Esophagus squamous epithelium (tissue), 5 donors: ENCODE data around the gene ALG8. TPM values are rescaled to one million over a fixed set of nuclear protein-coding genes. Genes with fewer than 3 reads are reported as not detected.

Experiments used
- DNase-seq: peaks from one replicate; lab custom pipeline; 2025; lab: John Stamatoyannopoulos, UW
- H3K27ac ChIP-seq, 4 donors: fragments of 200-600 bp; sonication (generic); one replicate each; pipeline ENCODE4 v1.5.1; 2016 to 2019; ENCODE audit warnings: mild to moderate bottlenecking in 1 of 4
- H3K27me3 ChIP-seq, 4 donors: fragments of 200-600 bp; sonication (generic); 1 replicate in 3 of 4; 2 replicates in 1 of 4; pipeline versions ENCODE4 v1.5.1 to v1.6.0; 2017 to 2021; ENCODE audit warnings: antibody characterized with exemption in 1 of 4
- H3K36me3 ChIP-seq, 3 donors: fragments of 200-600 bp; sonication (generic); one replicate each; pipeline ENCODE4 v1.5.1; 2016 to 2019
- H3K4me1 ChIP-seq, 3 donors: fragments of 200-600 bp; sonication (generic); one replicate each; pipeline ENCODE4 v1.5.1; 2017 to 2019
- H3K4me3 ChIP-seq, 4 donors: fragments of 200-600 bp; sonication (generic); 1 replicate in 3 of 4; 2 replicates in 1 of 4; pipeline ENCODE4 v1.5.1; 2016 to 2019; ENCODE audit warnings: mild to moderate bottlenecking in 2 of 4, moderate library complexity in 1 of 4
- H3K9me3 ChIP-seq, 3 donors: fragments of 200-600 bp; sonication (generic); one replicate each; pipeline ENCODE4 v1.5.1; 2016 to 2019
- POLR2A ChIP-seq, 4 donors: fragments of 450-650 bp; IDR thresholded peaks; one replicate each; pipeline ENCODE4 v1.6.1; 2017; ENCODE audit warnings: antibody characterized with exemption in 4 of 4, mild to moderate bottlenecking in 4 of 4, moderate library complexity in 3 of 4
- WGBS, 2 donors: methylation state at CpG; one replicate each; pipeline ENCODE4 v1.1.5; 2018; 5-methylcytosine and 5-hydroxymethylcytosine counted together
- intact Hi-C: fragments of 100-400 bp; cut with DNase I; formaldehyde crosslinking; loops from one replicate; pipeline ENCODE4 v1.15.0; 2022
- total RNA-seq, 4 donors: library from RNA; depleted of rRNA; stranded (reverse); fragments of >200 nt; gene quantifications; one replicate each; pipeline ENCODE4 v1.1.0, GENCODE V29; 2016
- TF ChIP-seq, protein P1 (sequence below), 6 experiments: fragments of 450-650 bp in 4 of 6; fragments of 200-600 bp in 2 of 6; sonication (generic) in 2 of 6; IDR thresholded peaks; one replicate each; pipeline ENCODE4 v1.5.1; 2016 to 2019; ENCODE audit warnings: antibody characterized with exemption in 6 of 6, mild to moderate bottlenecking in 4 of 6, moderate library complexity in 4 of 6
- donor health status: DM: yes; HTN: yes; CAD: no.

Gene ALG8
- total RNA-seq, 4 donors from 2014 or later: 13.9 to 30.5 (median 27.3) TPM

DNA sequence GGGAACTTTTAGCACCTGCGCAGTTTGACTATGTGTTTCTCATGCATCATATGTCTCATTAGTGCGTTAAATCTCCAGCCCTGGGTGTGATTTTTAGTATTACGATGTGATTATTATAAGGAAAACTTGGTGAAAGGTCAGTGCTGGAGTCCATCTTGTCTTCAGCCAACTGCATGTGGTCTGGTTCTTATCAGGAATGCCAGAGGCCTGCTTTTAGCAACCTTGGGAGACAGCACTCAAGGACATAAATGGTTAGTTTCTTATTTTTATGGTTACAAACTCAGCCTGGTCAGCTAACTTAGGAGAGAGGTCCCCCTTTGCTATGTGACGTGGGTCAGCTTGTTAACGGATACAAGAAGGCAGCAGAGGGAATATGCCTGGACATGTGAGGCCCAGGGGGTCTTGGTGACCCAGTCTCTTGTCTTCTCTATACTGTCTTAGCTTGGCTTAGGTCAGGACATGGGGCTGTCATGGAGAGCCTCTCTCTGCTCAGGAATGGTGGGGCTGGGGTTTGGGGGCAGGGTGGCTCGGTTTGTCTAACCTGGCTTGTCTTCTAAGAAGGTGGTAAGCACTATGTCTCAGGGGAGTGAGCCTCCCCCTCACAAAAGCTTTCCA, 27.5 kb upstream of the ALG8 start:
- no peak overlapping the region for H3K27ac ChIP-seq
- DNase-seq: no peak
- intact Hi-C loops: no loop called here
- no peaks in the 10 kb centered on the region for H3K27me3 ChIP-seq
- H3K4me1 ChIP-seq: peaks cover 5 to 29% (median 8%) of the 10 kb centered on the region in 3 donors
- H3K36me3 ChIP-seq: peaks cover 0 to 8% (median 0%) of the 10 kb centered on the region in 3 donors
- TF ChIP-seq POLR2A (IDR thresholded peaks at IDR 0.05): no peak
- TF ChIP-seq, protein P1, sequence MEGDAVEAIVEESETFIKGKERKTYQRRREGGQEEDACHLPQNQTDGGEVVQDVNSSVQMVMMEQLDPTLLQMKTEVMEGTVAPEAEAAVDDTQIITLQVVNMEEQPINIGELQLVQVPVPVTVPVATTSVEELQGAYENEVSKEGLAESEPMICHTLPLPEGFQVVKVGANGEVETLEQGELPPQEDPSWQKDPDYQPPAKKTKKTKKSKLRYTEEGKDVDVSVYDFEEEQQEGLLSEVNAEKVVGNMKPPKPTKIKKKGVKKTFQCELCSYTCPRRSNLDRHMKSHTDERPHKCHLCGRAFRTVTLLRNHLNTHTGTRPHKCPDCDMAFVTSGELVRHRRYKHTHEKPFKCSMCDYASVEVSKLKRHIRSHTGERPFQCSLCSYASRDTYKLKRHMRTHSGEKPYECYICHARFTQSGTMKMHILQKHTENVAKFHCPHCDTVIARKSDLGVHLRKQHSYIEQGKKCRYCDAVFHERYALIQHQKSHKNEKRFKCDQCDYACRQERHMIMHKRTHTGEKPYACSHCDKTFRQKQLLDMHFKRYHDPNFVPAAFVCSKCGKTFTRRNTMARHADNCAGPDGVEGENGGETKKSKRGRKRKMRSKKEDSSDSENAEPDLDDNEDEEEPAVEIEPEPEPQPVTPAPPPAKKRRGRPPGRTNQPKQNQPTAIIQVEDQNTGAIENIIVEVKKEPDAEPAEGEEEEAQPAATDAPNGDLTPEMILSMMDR (IDR thresholded peaks at IDR 0.05): no peak
- H3K9me3 ChIP-seq: no peaks in the 10 kb centered on the region
- 88 to 100% methylated on average over 4 to 5 of the region's 6 CpGs for whole genome bisulfite sequencing, 2 donors
- H3K4me3 ChIP-seq: no peak overlapping the region

DNA sequence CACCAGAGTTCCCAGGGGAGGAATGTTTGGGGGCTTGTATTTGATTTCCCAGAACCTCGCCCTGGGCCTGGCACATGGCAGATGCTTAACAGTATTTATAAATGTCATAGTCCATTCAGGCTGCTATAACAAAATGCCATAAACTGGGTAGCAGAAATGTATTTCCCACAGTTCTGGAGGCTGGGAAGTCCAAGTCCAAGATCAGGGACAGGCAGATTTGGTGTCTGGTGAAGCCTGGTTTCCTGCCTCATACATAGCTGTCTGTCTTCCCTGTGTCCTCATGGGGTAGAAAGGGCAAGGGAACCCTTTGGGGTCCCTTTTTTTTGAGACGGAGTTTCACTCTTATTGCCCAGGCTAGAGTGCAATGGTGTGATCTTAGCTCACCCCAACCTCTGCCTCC, 25.0 kb upstream of the ALG8 start:
- intact Hi-C loops: no loop called here
- no peak overlapping the region for H3K27ac ChIP-seq
- no peaks in the 10 kb centered on the region for H3K9me3 ChIP-seq
- H3K27me3 ChIP-seq: no peaks in the 10 kb centered on the region
- no peak overlapping the region for H3K4me3 ChIP-seq
- H3K36me3 ChIP-seq: no peaks in the 10 kb centered on the region
- H3K4me1 ChIP-seq: peaks cover 5 to 27% (median 8%) of the 10 kb centered on the region in 3 donors
- 77 to 92% methylated on average over 2 of the region's 2 CpGs for WGBS, 2 donors
- no peak for TF ChIP-seq POLR2A (IDR thresholded peaks at IDR 0.05)
- TF ChIP-seq, protein P1 (IDR thresholded peaks at IDR 0.05): no peak
- DNase-seq: no peak

DNA sequence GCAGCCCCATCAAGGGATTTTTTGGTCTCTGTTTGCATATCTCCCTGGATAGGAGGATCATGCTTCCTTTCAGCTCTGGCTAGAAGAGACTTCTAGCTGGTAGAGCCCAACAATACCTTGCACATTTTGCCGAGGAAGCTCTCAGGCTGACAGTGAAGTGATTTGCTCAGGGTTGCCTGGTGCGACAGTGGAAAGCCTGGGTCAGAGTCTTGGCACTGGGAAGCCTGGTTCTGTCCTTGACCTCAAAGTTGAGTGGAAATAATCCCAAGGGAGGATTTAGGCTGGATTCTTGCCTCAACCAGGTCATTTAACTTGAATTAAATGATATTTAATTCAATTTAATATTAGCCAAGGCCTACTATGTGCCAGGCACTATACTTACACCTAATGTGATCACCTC, 24.4 kb upstream of the ALG8 start:
- Histone ChIP-seq H3K27ac (no peak overlapping the region), H3K4me1 (peaks cover 5 to 23% (median 5%) of the 10 kb centered on the region in 3 donors), H3K36me3 (no peaks in the 10 kb centered on the region), H3K27me3 (no peaks in the 10 kb centered on the region), H3K9me3 (no peaks in the 10 kb centered on the region), H3K4me3 (no peak overlapping the region)
- DNase-seq: no peak
- intact Hi-C loops: no loop called here
- WGBS, 2 donors: 27 to 55% methylated on average over 2 of the region's 2 CpGs
- no peak for TF ChIP-seq POLR2A (IDR thresholded peaks at IDR 0.05)
- TF ChIP-seq, protein P1 (IDR thresholded peaks at IDR 0.05): no peak

DNA sequence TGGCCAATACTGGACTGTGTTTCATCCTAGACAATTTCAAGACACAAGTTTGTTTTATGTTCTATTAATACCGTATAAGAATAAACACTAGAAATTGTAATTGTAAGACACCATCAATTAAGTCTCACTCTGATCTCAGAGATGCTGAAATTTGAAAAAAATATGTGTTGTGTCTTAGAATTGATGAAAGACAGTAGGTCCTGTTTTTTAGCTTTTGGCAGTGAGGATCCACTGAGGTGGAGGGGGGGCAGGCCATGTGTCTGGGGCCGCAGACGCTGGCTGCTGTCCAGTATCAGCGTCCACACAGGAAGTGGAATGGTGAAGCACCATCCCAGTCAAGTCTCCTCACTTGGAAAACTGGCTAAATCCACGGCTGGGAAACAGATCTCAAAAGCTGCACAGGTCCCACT, 22.5 kb upstream of the ALG8 start:
- no peak for DNase-seq
- Histone ChIP-seq H3K27ac (no peak overlapping the region), H3K4me1 (peaks cover 0 to 18% (median 0%) of the 10 kb centered on the region in 3 donors), H3K36me3 (no peaks in the 10 kb centered on the region), H3K9me3 (no peaks in the 10 kb centered on the region), H3K27me3 (no peaks in the 10 kb centered on the region), H3K4me3 (no peak overlapping the region)
- WGBS, 2 donors: 44 to 64% methylated on average over 4 to 5 of the region's 5 CpGs
- TF ChIP-seq POLR2A (IDR thresholded peaks at IDR 0.05): no peak
- TF ChIP-seq, protein P1 (IDR thresholded peaks at IDR 0.05): no peak
- intact Hi-C loops: no loop called here

DNA sequence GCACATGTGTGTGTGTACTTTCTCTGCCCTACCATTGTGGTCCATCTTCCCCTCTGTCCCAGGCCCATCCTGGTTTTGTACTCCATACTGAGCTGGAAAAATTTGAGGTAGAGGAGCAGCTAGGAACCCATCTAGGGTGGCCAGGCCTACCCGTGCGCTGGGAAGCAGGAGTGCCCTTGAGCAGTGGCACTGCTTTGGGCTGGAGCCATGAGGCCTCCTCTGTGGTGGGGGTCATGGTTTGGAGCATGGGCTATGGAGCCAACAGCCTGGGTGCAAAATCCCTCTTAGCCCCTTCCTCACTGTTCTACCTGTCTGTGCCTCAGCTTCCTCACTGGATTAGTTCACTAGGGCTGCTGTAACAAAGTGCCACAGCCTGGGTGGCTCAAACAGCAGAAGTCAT, 21.9 kb upstream of the ALG8 start:
- WGBS, 2 donors: no CpG with 5 or more reads among the region's 2 CpGs
- no peak for DNase-seq
- no peak for TF ChIP-seq POLR2A (IDR thresholded peaks at IDR 0.05)
- TF ChIP-seq, protein P1 (IDR thresholded peaks at IDR 0.05): no peak
- intact Hi-C loops: no loop called here
- Histone ChIP-seq H3K9me3 (no peaks in the 10 kb centered on the region), H3K27me3 (no peaks in the 10 kb centered on the region), H3K27ac (no peak overlapping the region), H3K36me3 (no peaks in the 10 kb centered on the region), H3K4me3 (no peak overlapping the region), H3K4me1 (peaks cover 0 to 18% (median 0%) of the 10 kb centered on the region in 3 donors)
